Panc1 (cell line): ENCODE data around the gene TANC1. TPM values are rescaled to one million over a fixed set of nuclear protein-coding genes. Genes with fewer than 3 reads are reported as not detected.

ENCODE experiments used
- ATAC-seq: fragments of 200-7000 bp; cut with Tn5 transposase; 2 replicates; pipeline ENCODE4 v1.9.1; 2020; ENCODE audit warnings: mild to moderate bottlenecking, moderate library complexity
- BruUV-seq: library from RNA; stranded (reverse); fragments of 400-500 nt; replicated peaks from 2 replicates; lab custom pipeline; 2021; lab: Mats Ljungman, UMichigan
- CTCF ChIA-PET: fragments of 300-600 bp; sonication (Branson Sonifier 250); formaldehyde crosslinking; loops from one replicate; lab custom pipeline; 2022; ENCODE audit warnings: antibody characterized with exemption; lab: Charles Lee
- POLR2A ChIA-PET: fragments of 300-600 bp; sonication (Branson Sonifier 250); formaldehyde crosslinking; loops from one replicate; lab custom pipeline; 2022; ENCODE audit warnings: antibody characterized with exemption; lab: Charles Lee
- DNase-seq: peaks from one replicate; pipeline ENCODE4 v3.0.0-alpha.2; 2010; ENCODE audit warnings: low read depth, low spot score
- H3K27ac ChIP-seq: 2 replicates; pipeline ENCODE4 v1.5.1; 2011; ENCODE audit warnings: mild to moderate bottlenecking, low read length, inconsistent platforms
- H3K27me3 ChIP-seq: fragments of 200-500 bp; sonication (Bioruptor generic); 2 replicates; pipeline ENCODE4 v1.6.0; 2014; ENCODE audit warnings: low read length, inconsistent platforms; ENCODE audit not compliant: control insufficient read depth, insufficient read depth
- H3K36me3 ChIP-seq: fragments of 200-500 bp; sonication (Bioruptor generic); 2 replicates; pipeline ENCODE4 v1.5.1; 2014; ENCODE audit warnings: inconsistent platforms, mild to moderate bottlenecking, low read length, moderate library complexity; ENCODE audit not compliant: control insufficient read depth, insufficient read depth
- H3K4me1 ChIP-seq: 2 replicates; pipeline ENCODE4 v1.5.1; 2011; ENCODE audit warnings: inconsistent platforms, mild to moderate bottlenecking, low read length, moderate library complexity; ENCODE audit not compliant: control insufficient read depth, insufficient read depth
- H3K4me3 ChIP-seq, 2 experiments: 2 replicates each; pipeline ENCODE4 v1.5.1; 2011 to 2012; ENCODE audit warnings: low read depth in 2 of 2, low read length in 2 of 2, mild to moderate bottlenecking in 2 of 2, inconsistent platforms in 1 of 2, moderate library complexity in 1 of 2
- H3K9me3 ChIP-seq: fragments of 200-500 bp; sonication (Bioruptor generic); 2 replicates; pipeline ENCODE4 v1.5.1; 2014; ENCODE audit warnings: low read depth, mild to moderate bottlenecking, inconsistent platforms, low read length, moderate library complexity; ENCODE audit not compliant: control insufficient read depth, insufficient read depth
- POLR2AphosphoS5 ChIP-seq: IDR thresholded peaks from 2 replicates; pipeline ENCODE4 v1.6.1; 2012; ENCODE audit warnings: mild to moderate bottlenecking, low read depth, low read length, moderate library complexity
- SIN3A ChIP-seq: IDR thresholded peaks from 2 replicates; pipeline ENCODE4 v1.6.1; 2012; ENCODE audit warnings: low read depth, mild to moderate bottlenecking, low read length, moderate library complexity, borderline replicate concordance; ENCODE audit not compliant: insufficient read depth
- TCF7L2 ChIP-seq: IDR thresholded peaks from 2 replicates; pipeline ENCODE4 v1.6.1; 2011; ENCODE audit warnings: mild to moderate bottlenecking, low read depth, low read length, inconsistent platforms
- in situ Hi-C: cut with HindIII; loops from 2 replicates; pipeline ENCODE4 v1.10.0; 2016; ENCODE audit warnings: low sequenced_read_pairs, low pct_unique_long_range_greater_than_20kb
- intact Hi-C: fragments of 100-400 bp; cut with micrococcal nuclease; formaldehyde crosslinking; loops from one replicate; pipeline ENCODE4 v1.10.0; 2022; ENCODE audit not compliant: unreplicated experiment
- total RNA-seq: library from RNA; stranded (reverse); gene quantifications from one replicate; pipeline ENCODE4 v1.2.1, GENCODE V29; 2021; ENCODE audit not compliant: unreplicated experiment
- TF ChIP-seq, protein P1 (sequence below): fragments of 450-650 bp; IDR thresholded peaks from 2 replicates; pipeline ENCODE4 v1.5.1; 2017; ENCODE audit warnings: mild to moderate bottlenecking
- TF ChIP-seq, protein P2 (sequence below), 2 experiments: IDR thresholded peaks; 2 replicates each; pipeline ENCODE4 v1.6.1; 2011 to 2012; ENCODE audit warnings: low read depth in 2 of 2, control low read depth in 1 of 2, low read length in 1 of 2, mild to moderate bottlenecking in 1 of 2, moderate library complexity in 1 of 2; ENCODE audit not compliant: insufficient read depth in 1 of 2

Gene TANC1
- total RNA-seq, 1 experiment from 2014 or later: 44.3 TPM

DNA sequence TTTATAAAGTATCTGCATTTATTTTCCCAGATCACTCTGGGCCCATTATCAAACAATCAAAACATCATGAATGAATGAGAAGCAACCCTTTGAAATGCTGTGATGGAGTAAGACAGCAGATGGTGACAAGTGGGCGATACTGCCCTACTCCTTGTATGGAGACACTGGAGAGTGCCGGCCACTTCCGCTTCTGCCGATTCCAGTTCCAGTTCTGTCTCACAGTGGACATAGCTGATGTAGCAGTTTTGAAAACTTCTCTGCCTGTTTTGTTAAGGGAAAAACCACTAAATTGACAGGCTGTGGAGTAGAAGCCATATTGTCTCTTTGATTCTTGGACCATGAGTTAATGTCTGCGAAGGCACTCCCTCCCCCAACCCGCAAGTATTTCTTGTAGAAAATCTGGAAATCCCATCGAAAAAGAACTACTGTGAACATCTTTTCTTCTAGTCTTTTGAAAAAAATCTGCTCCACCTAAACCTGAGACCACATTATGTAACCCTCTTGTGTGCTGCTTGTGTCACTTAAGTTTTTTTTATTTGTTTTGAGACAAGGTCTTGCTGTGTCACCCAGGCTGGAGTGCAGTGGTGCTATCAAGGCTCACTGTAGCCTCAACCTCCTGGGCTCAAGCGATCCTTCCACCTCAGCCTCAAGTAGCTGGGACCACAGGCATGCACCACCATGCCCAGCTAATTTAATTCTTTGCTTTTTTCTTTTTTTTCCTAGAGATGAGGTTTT lies 133.5 kb downstream of the TANC1 start:
- no peak for DNase-seq
- CTCF ChIA-PET: no interaction called here
- ATAC-seq: no peak
- H3K27me3 ChIP-seq: no peaks in the 10 kb centered on the region
- no peak overlapping the region for H3K4me3 ChIP-seq
- POLR2A ChIA-PET: interaction anchor here (0.7 kb wide), 1 partner anchor 32 kb away, joined by 3 read pairs; no protein-coding TSS in a partner anchor
- H3K36me3 ChIP-seq: no peaks in the 10 kb centered on the region; the same call in 1 of the 2 replicates
- in situ Hi-C loops: no loop called here
- TF ChIP-seq SIN3A (no peak), POLR2AphosphoS5 (no peak), TCF7L2 (no peak)
- TF ChIP-seq, protein P1, sequence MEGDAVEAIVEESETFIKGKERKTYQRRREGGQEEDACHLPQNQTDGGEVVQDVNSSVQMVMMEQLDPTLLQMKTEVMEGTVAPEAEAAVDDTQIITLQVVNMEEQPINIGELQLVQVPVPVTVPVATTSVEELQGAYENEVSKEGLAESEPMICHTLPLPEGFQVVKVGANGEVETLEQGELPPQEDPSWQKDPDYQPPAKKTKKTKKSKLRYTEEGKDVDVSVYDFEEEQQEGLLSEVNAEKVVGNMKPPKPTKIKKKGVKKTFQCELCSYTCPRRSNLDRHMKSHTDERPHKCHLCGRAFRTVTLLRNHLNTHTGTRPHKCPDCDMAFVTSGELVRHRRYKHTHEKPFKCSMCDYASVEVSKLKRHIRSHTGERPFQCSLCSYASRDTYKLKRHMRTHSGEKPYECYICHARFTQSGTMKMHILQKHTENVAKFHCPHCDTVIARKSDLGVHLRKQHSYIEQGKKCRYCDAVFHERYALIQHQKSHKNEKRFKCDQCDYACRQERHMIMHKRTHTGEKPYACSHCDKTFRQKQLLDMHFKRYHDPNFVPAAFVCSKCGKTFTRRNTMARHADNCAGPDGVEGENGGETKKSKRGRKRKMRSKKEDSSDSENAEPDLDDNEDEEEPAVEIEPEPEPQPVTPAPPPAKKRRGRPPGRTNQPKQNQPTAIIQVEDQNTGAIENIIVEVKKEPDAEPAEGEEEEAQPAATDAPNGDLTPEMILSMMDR: no peak
- TF ChIP-seq, protein P2, sequence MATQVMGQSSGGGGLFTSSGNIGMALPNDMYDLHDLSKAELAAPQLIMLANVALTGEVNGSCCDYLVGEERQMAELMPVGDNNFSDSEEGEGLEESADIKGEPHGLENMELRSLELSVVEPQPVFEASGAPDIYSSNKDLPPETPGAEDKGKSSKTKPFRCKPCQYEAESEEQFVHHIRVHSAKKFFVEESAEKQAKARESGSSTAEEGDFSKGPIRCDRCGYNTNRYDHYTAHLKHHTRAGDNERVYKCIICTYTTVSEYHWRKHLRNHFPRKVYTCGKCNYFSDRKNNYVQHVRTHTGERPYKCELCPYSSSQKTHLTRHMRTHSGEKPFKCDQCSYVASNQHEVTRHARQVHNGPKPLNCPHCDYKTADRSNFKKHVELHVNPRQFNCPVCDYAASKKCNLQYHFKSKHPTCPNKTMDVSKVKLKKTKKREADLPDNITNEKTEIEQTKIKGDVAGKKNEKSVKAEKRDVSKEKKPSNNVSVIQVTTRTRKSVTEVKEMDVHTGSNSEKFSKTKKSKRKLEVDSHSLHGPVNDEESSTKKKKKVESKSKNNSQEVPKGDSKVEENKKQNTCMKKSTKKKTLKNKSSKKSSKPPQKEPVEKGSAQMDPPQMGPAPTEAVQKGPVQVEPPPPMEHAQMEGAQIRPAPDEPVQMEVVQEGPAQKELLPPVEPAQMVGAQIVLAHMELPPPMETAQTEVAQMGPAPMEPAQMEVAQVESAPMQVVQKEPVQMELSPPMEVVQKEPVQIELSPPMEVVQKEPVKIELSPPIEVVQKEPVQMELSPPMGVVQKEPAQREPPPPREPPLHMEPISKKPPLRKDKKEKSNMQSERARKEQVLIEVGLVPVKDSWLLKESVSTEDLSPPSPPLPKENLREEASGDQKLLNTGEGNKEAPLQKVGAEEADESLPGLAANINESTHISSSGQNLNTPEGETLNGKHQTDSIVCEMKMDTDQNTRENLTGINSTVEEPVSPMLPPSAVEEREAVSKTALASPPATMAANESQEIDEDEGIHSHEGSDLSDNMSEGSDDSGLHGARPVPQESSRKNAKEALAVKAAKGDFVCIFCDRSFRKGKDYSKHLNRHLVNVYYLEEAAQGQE (IDR thresholded peaks at IDR 0.05; ENCODE audit: insufficient read depth in 1 of 2, low read depth in 2 of 2, low read length in 1 of 2): no peak
- no peaks in the 10 kb centered on the region for H3K9me3 ChIP-seq
- peaks cover 26% of the 10 kb centered on the region for H3K4me1 ChIP-seq
- no TSS peak for BruUV-seq
- H3K27ac ChIP-seq: peak overlapping the region; percentile 51; the same call in 1 of the 2 replicates
- intact Hi-C loops: no loop called here

DNA sequence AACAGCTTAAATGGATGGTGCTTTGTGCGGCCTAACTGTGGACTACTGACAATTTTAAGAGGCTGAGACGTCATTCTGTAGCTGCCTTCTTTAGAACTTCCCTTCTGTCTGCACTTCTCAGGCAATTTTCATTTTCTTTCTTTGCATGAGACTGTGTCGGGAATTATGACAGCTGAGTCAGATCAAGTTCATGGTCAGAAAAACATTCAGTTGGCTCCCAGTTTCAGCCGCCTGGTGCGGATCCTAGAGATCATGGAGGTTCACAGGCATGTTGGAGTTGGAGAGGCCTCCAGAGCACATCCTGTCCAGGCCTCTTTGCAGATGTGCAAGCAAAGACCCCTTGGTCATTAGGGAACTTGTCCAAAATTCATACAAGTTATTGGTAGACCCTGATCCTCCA lies 135.0 kb downstream of the TANC1 start:
- Histone ChIP-seq H3K9me3 (no peaks in the 10 kb centered on the region), H3K36me3 (no peaks in the 10 kb centered on the region; the same call in 1 of the 2 replicates), H3K27ac (no peak overlapping the region), H3K4me3 (no peak overlapping the region), H3K27me3 (no peaks in the 10 kb centered on the region), H3K4me1 (peaks cover 20% of the 10 kb centered on the region)
- ChIA-PET POLR2A (no interaction called here), CTCF (no interaction called here)
- intact Hi-C loops (no loop called here), in situ Hi-C loops (no loop called here)
- DNase-seq (no peak), ATAC-seq (no peak)
- TF ChIP-seq POLR2AphosphoS5: no peak
- TF ChIP-seq, protein P2 (IDR thresholded peaks at IDR 0.05; ENCODE audit: insufficient read depth in 1 of 2, low read depth in 2 of 2, low read length in 1 of 2): no peak
- no TSS peak for BruUV-seq
